ENCODE measurements around the gene PHF14.

PHF14 gene

GRCh38 chr7:11188529-11189310, 215.0 kb downstream of the PHF14 start:
- no peak for DNase-seq (ENCODE audit: low read depth, low spot score)
- POLR2A ChIA-PET = no interaction called here

DNA sequence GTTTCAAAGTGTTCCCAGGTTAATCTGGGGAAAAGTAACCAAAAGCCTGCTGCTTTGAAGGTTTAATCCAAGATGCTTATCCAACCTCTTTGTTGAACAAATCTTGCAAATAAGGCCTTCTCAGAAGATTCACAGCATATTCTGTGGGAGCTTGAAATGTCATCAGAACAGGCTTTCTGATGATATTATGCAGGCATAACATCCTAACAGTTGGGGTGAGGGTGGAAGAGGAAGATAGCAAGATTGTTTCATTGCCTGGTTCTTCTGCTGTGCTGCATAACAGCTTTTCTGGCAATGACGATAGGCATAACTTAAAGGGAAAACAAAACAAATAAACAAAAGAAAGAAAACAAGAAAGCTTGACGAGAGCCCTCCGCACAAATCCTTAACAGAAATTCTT, 217.4 kb downstream of the PHF14 start:
- ChIA-PET CTCF (interaction anchor here (3.9 kb wide), 1 partner anchor 20 kb away, joined by 11 read pairs; no protein-coding TSS in a partner anchor), POLR2A (no interaction called here)
- H3K4me3 ChIP-seq (ENCODE audit: low read depth, low read length) = no peak overlapping the region
- TF ChIP-seq, protein P1, sequence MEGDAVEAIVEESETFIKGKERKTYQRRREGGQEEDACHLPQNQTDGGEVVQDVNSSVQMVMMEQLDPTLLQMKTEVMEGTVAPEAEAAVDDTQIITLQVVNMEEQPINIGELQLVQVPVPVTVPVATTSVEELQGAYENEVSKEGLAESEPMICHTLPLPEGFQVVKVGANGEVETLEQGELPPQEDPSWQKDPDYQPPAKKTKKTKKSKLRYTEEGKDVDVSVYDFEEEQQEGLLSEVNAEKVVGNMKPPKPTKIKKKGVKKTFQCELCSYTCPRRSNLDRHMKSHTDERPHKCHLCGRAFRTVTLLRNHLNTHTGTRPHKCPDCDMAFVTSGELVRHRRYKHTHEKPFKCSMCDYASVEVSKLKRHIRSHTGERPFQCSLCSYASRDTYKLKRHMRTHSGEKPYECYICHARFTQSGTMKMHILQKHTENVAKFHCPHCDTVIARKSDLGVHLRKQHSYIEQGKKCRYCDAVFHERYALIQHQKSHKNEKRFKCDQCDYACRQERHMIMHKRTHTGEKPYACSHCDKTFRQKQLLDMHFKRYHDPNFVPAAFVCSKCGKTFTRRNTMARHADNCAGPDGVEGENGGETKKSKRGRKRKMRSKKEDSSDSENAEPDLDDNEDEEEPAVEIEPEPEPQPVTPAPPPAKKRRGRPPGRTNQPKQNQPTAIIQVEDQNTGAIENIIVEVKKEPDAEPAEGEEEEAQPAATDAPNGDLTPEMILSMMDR (IDR thresholded peaks at IDR 0.05; ENCODE audit: insufficient read depth, low read length, missing control alignments) = no peak
- DNase-seq (ENCODE audit: low read depth, low spot score) = no peak

More at GRCh38 chr7:11188529-11189310, 215.0 kb downstream of the PHF14 start:
- CTCF ChIA-PET = interaction anchor here (0.8 to 3.9 kb wide), 2 partner anchors 21 to 23 kb away, joined by 3 to 11 read pairs; no protein-coding TSS in a partner anchor
- TF ChIP-seq, protein P1 (IDR thresholded peaks at IDR 0.05; ENCODE audit: insufficient read depth, low read length, missing control alignments) = no peak
- H3K4me3 ChIP-seq (ENCODE audit: low read depth, low read length) = no peak overlapping the region; the same call in 1 of the 2 replicates

DNA sequence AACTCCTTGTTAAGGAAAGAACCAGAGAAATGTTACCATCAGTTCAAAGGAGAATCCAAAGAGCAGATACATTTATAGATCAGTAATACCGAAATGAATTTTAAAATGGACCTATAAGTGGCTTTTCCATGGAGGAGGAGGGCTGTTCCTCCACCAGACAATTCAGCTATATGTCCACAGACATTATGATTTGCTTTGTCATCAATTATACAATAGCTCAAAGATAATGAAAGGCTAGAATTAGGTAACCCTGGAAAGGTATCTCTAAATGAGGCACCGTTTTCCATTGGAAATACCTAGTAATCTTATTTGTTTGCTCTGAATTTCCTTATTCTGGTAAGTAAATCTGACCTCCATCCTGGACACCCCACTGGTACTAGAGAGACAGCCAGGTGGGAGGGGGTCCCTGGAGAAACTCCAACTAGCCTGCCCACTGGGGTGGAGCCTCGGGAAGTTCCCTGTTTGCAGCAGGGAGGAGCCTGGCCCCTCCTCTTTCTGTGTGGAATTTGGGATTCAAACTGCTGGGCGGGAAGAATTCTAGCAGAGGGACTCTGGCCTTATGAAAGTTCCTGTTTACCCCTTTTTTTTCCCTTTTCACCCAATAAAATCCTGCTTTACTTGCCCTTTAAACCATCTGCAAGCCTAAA, 218.0 kb downstream of the PHF14 start:
- ChIA-PET CTCF (interaction anchor here (3.9 kb wide), 1 partner anchor 20 kb away, joined by 11 read pairs; no protein-coding TSS in a partner anchor), POLR2A (no interaction called here)
- no peak overlapping the region for H3K4me3 ChIP-seq (ENCODE audit: low read depth, low read length)
- DNase-seq (ENCODE audit: low read depth, low spot score) = no peak
- TF ChIP-seq, protein P1 (IDR thresholded peaks at IDR 0.05; ENCODE audit: insufficient read depth, low read length, missing control alignments) = no peak

DNA sequence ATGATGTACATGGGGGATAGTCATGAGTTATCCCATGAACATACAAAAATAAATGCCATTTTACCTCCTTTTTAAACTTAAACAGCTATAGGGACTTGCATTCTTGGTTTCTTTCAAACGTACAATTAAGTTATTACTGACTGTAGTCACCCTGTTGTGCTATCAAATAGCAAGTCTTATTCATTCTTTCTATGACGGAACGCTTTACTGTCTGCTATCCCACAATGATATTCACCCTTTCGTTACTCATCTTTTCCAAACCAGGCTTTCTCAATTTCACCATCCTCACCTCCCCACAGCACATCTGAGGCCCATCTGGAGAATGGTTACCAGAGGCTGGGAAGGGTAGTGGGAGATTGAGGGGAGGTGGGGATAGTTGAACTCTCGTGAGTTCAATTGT, 218.8 kb downstream of the PHF14 start:
- DNase-seq (ENCODE audit: low read depth, low spot score) = peak; percentile 33
- TF ChIP-seq, protein P1 (IDR thresholded peaks at IDR 0.05; ENCODE audit: insufficient read depth, low read length, missing control alignments) = no peak
- ChIA-PET POLR2A (no interaction called here), CTCF (interaction anchor here (2.1 kb wide), 1 partner anchor 19 kb away, joined by 13 read pairs; no protein-coding TSS in a partner anchor)
- peak overlapping the region; percentile 51 for H3K4me3 ChIP-seq (ENCODE audit: low read depth, low read length)

DNA sequence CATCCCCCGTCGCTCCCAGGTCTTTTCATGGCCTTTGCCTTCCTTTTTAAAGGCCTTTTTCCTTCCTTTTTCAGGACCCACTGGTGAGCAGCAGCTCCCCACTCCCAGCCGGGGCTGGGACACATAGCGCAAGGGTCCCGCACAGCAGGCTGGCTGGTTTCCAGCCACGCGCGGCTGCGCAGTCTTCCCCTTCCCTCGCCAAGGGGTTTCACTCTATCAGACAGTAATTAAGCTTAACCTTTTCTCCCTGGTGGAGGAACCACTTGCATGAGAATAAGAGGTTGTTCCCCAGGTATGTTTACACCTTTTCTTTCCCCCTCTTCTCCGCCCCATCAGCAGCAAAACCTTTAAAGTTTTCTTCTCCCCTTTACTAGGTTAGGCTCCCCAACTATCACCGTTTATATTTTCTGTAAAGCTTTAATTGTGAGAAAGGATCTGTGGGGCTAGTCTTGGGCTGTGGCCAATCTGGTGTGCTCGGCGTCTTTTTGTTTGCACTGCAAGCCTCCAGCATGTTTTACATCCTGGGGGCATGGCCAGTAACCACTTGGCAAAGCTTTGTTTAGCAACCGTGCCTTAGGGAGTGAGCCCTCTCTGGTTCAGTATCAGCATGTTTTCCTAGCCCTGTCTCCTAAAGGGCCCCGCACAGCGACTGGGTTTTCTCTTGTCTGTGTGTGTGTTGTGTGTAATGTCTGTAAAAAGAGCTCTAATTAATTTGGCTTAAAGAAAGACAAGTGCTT, 219.6 kb downstream of the PHF14 start:
- TF ChIP-seq, protein P1 (IDR thresholded peaks at IDR 0.05; ENCODE audit: insufficient read depth, low read length, missing control alignments) = no peak
- ChIA-PET CTCF (interaction anchor here (1.1 to 2.1 kb wide), 2 partner anchors 9 to 18 kb away, joined by 3 to 13 read pairs; no protein-coding TSS in a partner anchor), POLR2A (no interaction called here)
- no peak for DNase-seq (ENCODE audit: low read depth, low spot score)
- H3K4me3 ChIP-seq (ENCODE audit: low read depth, low read length) = peak overlapping the region; percentile 51
